Epithelial cell of prostate (primary cell): ENCODE measurements around the gene DAZAP1.
"Not testable (repeated sequence)": the region's sequence is repeated elsewhere in the genome, so short reads cannot be mapped to it uniquely, and the experiment has no call there.

ENCODE experiments used
- DNase-seq: peaks from one replicate; pipeline ENCODE4 v3.0.0-alpha.2; 2011; ENCODE audit warnings: low read depth, low spot score
- H3K27ac ChIP-seq: fragments of 450-650 bp; 2 replicates; pipeline ENCODE4 v1.5.1; 2017; ENCODE audit warnings: mild to moderate bottlenecking

The DAZAP1 gene

DNA sequence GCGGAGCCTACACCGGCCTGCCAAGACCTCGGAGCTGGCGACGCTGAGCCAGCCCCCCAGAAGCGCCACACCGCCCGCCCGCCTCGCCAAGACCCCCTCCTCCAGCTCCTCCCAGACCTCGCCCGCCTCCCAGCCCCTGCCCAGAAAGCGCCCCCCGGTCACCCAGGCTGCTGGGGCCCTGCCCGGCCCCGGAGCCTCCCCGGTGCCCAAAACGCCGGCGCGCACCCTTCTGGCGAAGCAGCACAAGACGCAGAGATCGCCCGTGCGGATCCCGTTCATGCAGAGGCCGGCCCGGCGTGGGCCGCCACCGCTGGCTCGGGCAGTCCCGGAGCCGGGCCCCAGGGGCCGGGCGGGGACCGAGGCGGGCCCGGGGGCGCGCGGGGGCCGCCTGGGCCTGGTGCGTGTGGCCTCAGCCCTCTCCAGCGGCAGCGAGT is 61.5 kb downstream of the DAZAP1 start:
- DNase-seq, result no peak
- H3K27ac ChIP-seq, result no peak overlapping the region

GRCh38 chr19:1469255-1470054 is 62.1 kb downstream of the DAZAP1 start:
- no peak for DNase-seq
- peak overlapping the region; percentile 12 for H3K27ac ChIP-seq

DNA sequence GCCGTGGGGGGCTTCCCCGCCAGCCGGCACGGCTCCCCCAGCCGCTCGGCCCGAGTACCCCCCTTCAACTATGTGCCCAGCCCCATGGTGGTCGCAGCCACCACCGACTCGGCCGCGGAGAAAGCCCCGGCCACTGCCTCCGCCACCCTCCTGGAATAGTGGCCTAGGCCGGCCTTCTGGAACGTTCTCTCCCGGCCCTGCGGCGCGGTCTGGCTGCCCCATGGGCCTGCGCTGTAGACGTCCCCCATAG is 62.6 kb downstream of the DAZAP1 start:
- no peak for DNase-seq
- peak overlapping the region; percentile 12 for H3K27ac ChIP-seq

- peak overlapping the region; percentile 12 for H3K27ac ChIP-seq
- no peak for DNase-seq
These were observed 63.1 kb downstream of the DAZAP1 start for GRCh38 chr19:1470305-1471009.

DNA sequence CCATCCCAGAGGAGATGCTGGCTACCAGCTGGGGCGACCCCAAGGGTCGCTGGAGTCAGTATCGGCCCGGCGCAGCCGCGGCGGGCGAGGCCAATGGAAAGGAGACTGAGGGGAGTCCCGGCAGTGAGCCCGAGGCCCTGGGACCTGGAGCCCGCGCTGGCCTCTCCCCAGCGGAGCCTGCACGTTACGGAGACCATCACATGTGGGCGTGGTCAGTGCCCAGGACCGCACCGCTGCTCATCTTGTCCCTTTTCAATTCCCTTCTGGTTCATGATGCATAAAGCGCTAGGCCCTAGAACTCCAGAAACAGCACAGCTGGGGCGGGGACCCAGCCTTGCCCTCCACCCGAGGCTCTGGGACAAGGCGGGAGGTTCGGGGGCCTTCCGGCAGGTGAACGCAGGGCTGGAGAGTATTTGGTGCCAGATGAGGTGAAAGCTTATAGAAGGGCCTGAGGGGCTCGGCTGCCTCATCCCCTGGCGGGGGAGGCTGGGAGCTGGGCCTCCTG is 63.7 kb downstream of the DAZAP1 start:
- H3K27ac ChIP-seq, result no peak overlapping the region
- no peak for DNase-seq

DNA sequence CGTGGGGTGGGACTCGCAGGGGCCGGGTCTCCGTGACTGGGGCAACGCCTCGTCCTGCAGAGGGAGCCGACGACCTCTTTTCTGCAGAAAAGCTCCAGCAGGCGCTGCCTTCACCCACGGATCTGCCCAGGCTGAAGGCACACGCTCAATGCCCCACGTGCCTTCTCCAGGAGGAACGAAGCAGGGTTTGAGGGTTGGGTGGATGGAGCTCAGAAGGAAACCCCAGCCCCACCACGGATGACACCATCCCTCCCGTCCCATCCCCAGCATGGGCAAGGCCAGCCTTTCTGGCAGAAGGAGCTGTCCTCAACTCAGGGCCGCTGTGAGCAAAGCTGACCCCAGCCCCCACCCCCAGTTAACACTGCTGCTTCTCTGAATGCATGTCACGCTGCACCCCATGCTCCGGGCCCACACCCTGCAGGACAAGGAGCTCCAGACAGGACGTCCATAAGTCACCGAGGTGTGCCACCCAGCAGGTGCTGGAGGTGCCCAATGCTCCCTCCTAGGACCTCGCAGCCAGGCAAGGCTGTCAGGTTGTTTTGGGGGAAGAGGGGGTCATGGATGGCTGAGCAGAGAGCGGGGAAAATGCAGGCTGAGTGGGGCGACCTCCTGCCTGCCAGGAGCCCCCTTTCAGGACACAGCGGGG is 64.3 kb downstream of the DAZAP1 start:
- DNase-seq, result no peak
- no peak overlapping the region for H3K27ac ChIP-seq

GRCh38 chr19:1472231-1473084 is 65.1 kb downstream of the DAZAP1 start:
- no peak for DNase-seq
- no peak overlapping the region for H3K27ac ChIP-seq

GRCh38 chr19:1473085-1473851 is 65.9 kb downstream of the DAZAP1 start:
- no peak for DNase-seq
- no peak overlapping the region for H3K27ac ChIP-seq

DNA sequence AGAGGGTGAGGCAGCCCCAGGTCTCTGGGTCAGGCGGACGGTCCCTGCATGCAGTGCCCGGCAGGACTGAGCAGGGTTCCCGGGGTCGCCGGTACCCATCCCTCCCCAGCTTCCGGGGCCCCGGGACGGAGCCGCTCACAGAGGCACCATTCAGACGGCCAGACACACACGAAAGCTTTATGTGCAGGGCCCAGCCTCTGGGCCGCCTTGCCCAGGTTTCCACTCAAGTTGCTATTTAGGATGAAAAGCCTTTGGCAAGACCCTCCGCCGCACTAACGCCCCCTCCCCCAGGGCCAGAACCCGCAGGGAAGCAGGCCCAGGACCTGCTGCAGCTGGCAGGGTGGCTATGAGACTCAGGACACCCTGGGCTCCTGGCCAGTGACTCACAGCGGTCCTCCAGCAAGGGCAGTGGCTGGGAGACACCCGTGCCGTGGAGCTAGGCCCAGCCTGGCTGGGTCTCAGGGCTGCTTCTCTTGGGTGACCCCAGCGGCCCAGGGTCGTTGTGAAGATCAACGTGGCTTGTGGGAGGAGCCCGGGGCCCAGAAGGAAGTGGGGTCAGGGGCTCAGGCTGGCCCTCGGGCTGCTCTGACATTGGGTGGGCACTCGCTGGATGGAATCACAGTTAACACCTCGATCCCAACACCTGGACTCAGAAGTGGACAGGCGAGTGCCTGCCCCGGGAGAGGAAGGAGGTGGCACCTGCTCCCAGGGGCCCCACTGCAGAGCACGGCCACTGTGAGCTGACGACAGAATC is 66.8 kb downstream of the DAZAP1 start:
- H3K27ac ChIP-seq, result no peak overlapping the region
- no peak for DNase-seq

DNA sequence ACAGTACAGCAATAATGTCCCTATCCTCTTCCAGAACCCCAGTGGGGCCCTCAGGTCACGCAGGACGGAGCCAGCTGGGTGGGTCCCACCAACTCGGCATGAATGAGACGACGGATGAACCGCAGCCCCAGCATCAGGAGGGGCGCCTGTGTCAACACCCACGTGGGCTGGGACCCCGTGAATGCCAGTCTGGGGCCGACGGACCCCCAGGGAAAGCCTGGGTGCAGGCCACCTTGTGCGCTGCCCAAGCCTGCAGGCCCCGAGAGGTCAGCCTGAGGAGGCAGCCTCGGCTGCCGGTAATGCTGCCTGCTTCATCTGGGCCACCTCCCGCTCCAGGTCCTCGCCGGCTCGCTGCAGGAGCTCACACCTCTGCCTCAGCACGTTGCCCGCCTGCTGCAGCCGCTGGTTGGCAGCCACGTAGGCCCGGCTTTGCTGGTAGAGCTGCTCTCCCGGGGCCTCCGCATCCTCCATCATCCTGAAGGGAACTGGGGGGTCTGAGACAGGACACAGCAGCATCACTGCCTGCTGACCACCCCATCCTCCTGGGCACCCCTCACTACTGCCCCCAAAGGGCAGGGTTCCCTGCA is 67.5 kb downstream of the DAZAP1 start:
- DNase-seq, result no peak
- no peak overlapping the region for H3K27ac ChIP-seq

DNA sequence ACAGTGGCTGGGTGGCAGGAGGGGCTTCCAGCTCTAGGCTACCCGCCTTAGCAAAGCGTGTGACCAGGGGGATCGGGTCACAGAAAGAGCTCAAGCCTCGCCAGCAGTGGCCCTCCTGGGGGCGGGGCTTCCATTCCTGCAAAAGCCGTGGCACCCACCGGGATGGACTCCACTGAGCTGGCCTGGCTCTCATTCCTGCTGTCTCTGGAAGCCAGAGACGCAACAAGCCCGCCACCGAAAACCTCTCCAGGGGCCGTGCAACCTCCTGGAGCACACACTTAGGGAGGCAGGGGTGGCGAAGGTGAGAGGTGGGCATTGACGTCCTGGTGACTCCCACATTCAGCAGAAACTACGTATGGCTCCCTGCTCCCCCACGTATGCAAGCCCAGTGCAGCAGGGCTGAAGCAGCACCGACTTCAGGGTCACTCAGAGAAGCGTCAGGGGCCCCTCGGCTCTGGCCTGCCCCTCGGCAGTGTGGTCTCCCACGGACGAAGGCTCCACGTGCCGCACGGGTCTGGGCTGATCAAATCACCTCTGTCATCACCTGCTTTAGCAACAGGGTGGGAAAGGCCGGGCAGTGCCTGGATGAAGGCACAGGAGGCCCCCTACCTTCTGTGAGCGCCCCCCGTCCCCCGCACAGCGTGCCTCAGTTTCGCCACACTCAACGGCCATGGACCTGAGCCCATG is 68.5 kb downstream of the DAZAP1 start:
- H3K27ac ChIP-seq, result no peak overlapping the region
- no peak for DNase-seq

DNA sequence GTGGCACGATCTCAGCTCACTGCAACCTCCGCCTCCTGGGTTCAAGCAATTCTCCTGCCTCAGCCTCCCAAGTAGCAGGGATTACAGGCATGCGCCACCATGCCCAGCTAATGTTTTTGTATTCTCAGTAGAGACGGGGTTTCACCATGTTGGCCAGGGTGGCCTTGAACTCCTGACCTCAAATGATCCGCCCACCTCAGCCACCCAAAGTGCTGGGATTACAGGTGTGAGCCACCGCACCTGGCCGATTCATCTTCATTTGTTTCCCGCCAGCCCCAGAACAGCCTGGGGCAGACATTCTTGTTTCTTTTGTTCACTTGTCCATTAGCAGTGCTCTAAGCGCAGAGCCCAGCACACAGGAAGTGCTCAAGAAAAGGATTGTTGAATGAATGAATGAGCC is 69.7 kb downstream of the DAZAP1 start:
- not testable (repeated sequence) for DNase-seq

GRCh38 chr19:1478934-1479707 is 71.7 kb downstream of the DAZAP1 start, which contains the start of gene C19orf25:
Gene C19orf25, minus strand, starts transcription at chr19:1479215. Its CDS starts 312 bp downstream, at chr19:1478903.
- peak within 1 kb of the TSS; percentile 39 for H3K27ac ChIP-seq
- peak; percentile 63 for DNase-seq

More for the DNA sequence above, 69.7 kb downstream of the DAZAP1 start:
- H3K27ac ChIP-seq, result not testable (repeated sequence)

GRCh38 chr19:1481224-1481892 is 74.0 kb downstream of the DAZAP1 start:
- no peak overlapping the region for H3K27ac ChIP-seq
- DNase-seq, result no peak

DNA sequence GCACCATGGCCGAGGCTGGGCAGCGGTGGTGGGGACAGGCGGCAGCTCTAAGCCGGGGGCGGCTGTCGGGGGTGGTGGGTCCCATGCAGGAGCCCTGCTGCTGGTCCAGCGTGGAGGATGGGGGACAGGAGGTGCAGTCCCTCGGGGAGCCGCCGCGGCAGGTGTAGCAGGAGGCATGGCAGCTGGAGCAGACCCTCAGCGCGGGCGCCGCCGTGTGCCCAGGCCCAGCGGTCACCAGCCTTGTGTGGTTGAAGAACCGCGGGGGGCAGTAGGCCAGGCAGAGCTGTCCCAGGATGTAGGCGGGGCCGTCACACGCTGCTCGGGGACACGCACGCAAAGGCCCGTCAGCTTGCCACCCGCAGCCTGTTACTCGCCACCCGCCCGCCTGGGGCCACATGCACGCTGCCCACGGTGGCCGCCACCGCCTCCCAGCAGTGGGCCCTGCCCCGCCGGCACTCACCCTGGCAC is 74.5 kb downstream of the DAZAP1 start:
- DNase-seq, result no peak
- no peak overlapping the region for H3K27ac ChIP-seq

- H3K27ac ChIP-seq, result no peak overlapping the region
- DNase-seq, result no peak
These were observed 75.2 kb downstream of the DAZAP1 start for GRCh38 chr19:1482361-1483130.
